HCT116 (cell line): Measurements from ENCODE around the gene LHX2. TPM values are rescaled to one million over a fixed set of nuclear protein-coding genes. Genes with fewer than 3 reads are reported as not detected.

Experiments used
- ATAC-seq: fragments of 200-7000 bp; cut with Tn5 transposase; 2 replicates; pipeline ENCODE4 v1.9.1; 2020; ENCODE audit warnings: mild to moderate bottlenecking, moderate library complexity
- BruUV-seq: library from RNA; stranded (reverse); fragments of 400-500 nt; replicated peaks from 2 replicates; lab custom pipeline; 2021; lab: Mats Ljungman, UMichigan
- CTCF ChIA-PET: fragments of 300-600 bp; sonication (Branson Sonifier 250); formaldehyde crosslinking; loops from one replicate; lab custom pipeline; 2021; ENCODE audit warnings: antibody characterized with exemption; lab: Charles Lee
- POLR2A ChIA-PET: fragments of 300-600, 350-600 bp; sonication (Branson Sonifier 250); formaldehyde crosslinking; loops from one replicate; lab custom pipeline; 2021; ENCODE audit warnings: antibody characterized with exemption; lab: Charles Lee
- RAD21 ChIA-PET, 2 experiments: fragments of 300-600 bp; sonication (Branson Sonifier 250); formaldehyde crosslinking; loops; one replicate each; lab custom pipeline; 2023; ENCODE audit warnings: low total read pairs in 2 of 2; ENCODE audit not compliant: uncharacterized antibody in 2 of 2, unreplicated experiment in 2 of 2, low non-redundant PET in 1 of 2; lab: Charles Lee
- DNase-seq: peaks from one replicate; pipeline ENCODE4 v3.0.0-alpha.2; 2010; ENCODE audit warnings: low read depth, low spot score
- H2AFZ ChIP-seq: fragments of 200-600 bp; shearing (Covaris generic), sonication (generic); 2 replicates; pipeline ENCODE4 v1.6.1; 2017; ENCODE audit warnings: low read depth, mixed run types, mixed read lengths, antibody characterized with exemption, low read length; ENCODE audit not compliant: poor library complexity, severe bottlenecking
- H3K27ac ChIP-seq: 2 replicates; pipeline ENCODE4 v1.5.1; 2012; ENCODE audit warnings: low read depth, low read length
- H3K27me3 ChIP-seq: fragments of 200-600 bp; sonication (generic); 2 replicates; pipeline ENCODE4 v1.6.1; 2016; ENCODE audit warnings: mixed run types, low read length, mixed read lengths; ENCODE audit not compliant: insufficient read depth
- H3K36me3 ChIP-seq, 2 experiments: fragments of 200-500 bp in 1 of 2; fragments of 200-600 bp in 1 of 2; sonication (Bioruptor generic) in 1 of 2; sonication (generic) in 1 of 2; 2 replicates each; pipeline versions ENCODE4 v1.5.1 to v1.6.1; 2014 to 2016; ENCODE audit warnings: low read length in 2 of 2, inconsistent platforms in 1 of 2, mixed read lengths in 1 of 2, mixed run types in 1 of 2; ENCODE audit not compliant: insufficient read depth in 2 of 2, control insufficient read depth in 1 of 2
- H3K4me1 ChIP-seq, 2 experiments: fragments of 200-600 bp in 1 of 2; sonication (generic) in 1 of 2; 2 replicates each; pipeline versions ENCODE4 v1.5.1 to v1.6.1; 2012 to 2017; ENCODE audit warnings: low read length in 2 of 2, inconsistent platforms in 1 of 2, mild to moderate bottlenecking in 1 of 2, mixed read lengths in 1 of 2, mixed run types in 1 of 2, moderate library complexity in 1 of 2; ENCODE audit not compliant: insufficient read depth in 2 of 2, control insufficient read depth in 1 of 2
- H3K4me2 ChIP-seq: fragments of 200-600 bp; sonication (generic); 2 replicates; pipeline ENCODE4 v1.6.1; 2017; ENCODE audit warnings: mixed run types, low read length, mixed read lengths
- H3K4me3 ChIP-seq, 2 experiments: fragments of 200-600 bp in 1 of 2; sonication (generic) in 1 of 2; replicated peaks in 1 of 2; 2 replicates each; pipeline ENCODE4 v1.5.1; 2011 to 2016; ENCODE audit warnings: low read length in 2 of 2, control low read depth in 1 of 2, low read depth in 1 of 2, mild to moderate bottlenecking in 1 of 2, mixed read lengths in 1 of 2, mixed run types in 1 of 2
- H3K79me2 ChIP-seq: fragments of 200-600 bp; sonication (generic); 2 replicates; pipeline ENCODE4 v1.6.1; 2017; ENCODE audit warnings: mild to moderate bottlenecking, mixed run types, low read length, moderate library complexity, mixed read lengths; ENCODE audit not compliant: insufficient read depth
- H3K9ac ChIP-seq: fragments of 200-600 bp; sonication (generic); 2 replicates; pipeline ENCODE4 v1.6.1; 2016; ENCODE audit warnings: low read length, mixed read lengths
- H3K9me2 ChIP-seq: fragments of 200-600 bp; sonication (generic), shearing (Covaris generic); 2 replicates; pipeline ENCODE4 v1.6.1; 2017; ENCODE audit warnings: mixed run types, mild to moderate bottlenecking, moderate library complexity; ENCODE audit not compliant: insufficient read depth
- H3K9me3 ChIP-seq, 2 experiments: fragments of 200-500 bp in 1 of 2; fragments of 200-600 bp in 1 of 2; sonication (Bioruptor generic) in 1 of 2; sonication (generic) in 1 of 2; 2 replicates each; pipeline ENCODE4 v1.6.1; 2014 to 2017; ENCODE audit warnings: low read length in 2 of 2, mixed read lengths in 2 of 2, inconsistent platforms in 1 of 2, low read depth in 1 of 2, mild to moderate bottlenecking in 1 of 2, mixed run types in 1 of 2, moderate library complexity in 1 of 2; ENCODE audit not compliant: control insufficient read depth in 1 of 2, insufficient read depth in 1 of 2
- H4K20me1 ChIP-seq: fragments of 200-600 bp; sonication (generic), shearing (Covaris generic); 2 replicates; pipeline ENCODE4 v1.6.1; 2017; ENCODE audit warnings: mixed run types, mild to moderate bottlenecking, moderate library complexity; ENCODE audit not compliant: insufficient read depth
- ELF1 ChIP-seq: IDR thresholded peaks from 2 replicates; pipeline ENCODE4 v1.6.1; 2012; ENCODE audit warnings: low read depth, borderline replicate concordance
- EZH2 ChIP-seq: fragments of 200-600 bp; sonication (generic); IDR thresholded peaks from 2 replicates; pipeline ENCODE4 v1.6.1; 2017; ENCODE audit warnings: antibody characterized with exemption, mixed run types
- EZH2phosphoT487 ChIP-seq: fragments of 200-600 bp; IDR thresholded peaks from 2 replicates; pipeline ENCODE4 v1.6.1; 2018; ENCODE audit warnings: antibody characterized with exemption, borderline replicate concordance
- JUND ChIP-seq: IDR thresholded peaks from 2 replicates; pipeline ENCODE4 v1.6.1; 2012
- POLR2AphosphoS5 ChIP-seq: IDR thresholded peaks from 2 replicates; pipeline ENCODE4 v1.6.1; 2011; ENCODE audit warnings: mild to moderate bottlenecking, low read depth, low read length, moderate library complexity
- RAD21 ChIP-seq: IDR thresholded peaks from 2 replicates; pipeline ENCODE4 v1.6.1; 2012; ENCODE audit warnings: low read depth, mild to moderate bottlenecking
- SRF ChIP-seq: IDR thresholded peaks from 2 replicates; pipeline ENCODE4 v1.6.1; 2012; ENCODE audit warnings: low read depth
- TCF7L2 ChIP-seq: IDR thresholded peaks from 2 replicates; pipeline ENCODE4 v1.7.0; 2011; ENCODE audit warnings: borderline replicate concordance, inconsistent platforms; ENCODE audit not compliant: insufficient read depth, insufficient read length; ENCODE audit errors: extremely low read depth
- YY1 ChIP-seq: IDR thresholded peaks from 2 replicates; pipeline ENCODE4 v1.6.1; 2011; ENCODE audit warnings: low read length, low read depth, moderate library complexity, mild to moderate bottlenecking; ENCODE audit not compliant: insufficient replicate concordance; ENCODE audit errors: extremely low read depth
- ZFX ChIP-seq: fragments of 450-650 bp; IDR thresholded peaks from 2 replicates; pipeline ENCODE4 v1.6.1; 2017
- intact Hi-C: fragments of 100-400 bp; cut with micrococcal nuclease; formaldehyde crosslinking; loops from 2 replicates; pipeline ENCODE4 v1.10.0; 2022
- total RNA-seq: library from RNA; stranded (reverse); gene quantifications from one replicate; pipeline ENCODE4 v1.2.1, GENCODE V29; 2021; ENCODE audit not compliant: unreplicated experiment
- TF ChIP-seq, protein P1 (sequence below): IDR thresholded peaks from 2 replicates; pipeline ENCODE4 v1.6.1; 2011; ENCODE audit warnings: mild to moderate bottlenecking, low read length, moderate library complexity; ENCODE audit not compliant: insufficient replicate concordance; ENCODE audit errors: extremely low read depth

LHX2 gene
- total RNA-seq, 1 experiment from 2014 or later = 10.2 TPM

DNA sequence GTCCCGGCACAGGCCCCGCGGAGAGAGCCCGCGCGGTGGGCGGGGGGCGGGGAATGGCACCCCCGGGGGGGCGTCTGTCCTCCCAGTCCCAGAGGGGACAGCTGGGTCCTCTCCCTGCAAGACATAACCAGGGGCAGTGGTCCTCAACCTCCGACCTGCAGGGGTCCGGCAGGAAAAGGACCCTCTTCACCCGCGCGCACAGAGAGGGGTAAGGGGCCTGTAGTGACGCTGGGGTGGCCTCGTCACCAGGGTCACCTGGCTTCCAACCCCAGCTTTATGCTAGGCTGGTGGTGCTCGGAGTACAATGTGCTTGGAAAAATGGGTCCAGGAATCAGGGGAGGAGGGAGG, 34.2 kb downstream of the LHX2 start:
- Histone ChIP-seq H3K9me3 (no peaks in the 10 kb centered on the region), H3K4me2 (no peak overlapping the region), H3K9ac (no peak overlapping the region), H3K79me2 (no peaks in the 10 kb centered on the region), H3K4me3 (no peak overlapping the region), H3K9me2 (no peaks in the 10 kb centered on the region), H3K27ac (no peak overlapping the region), H3K36me3 (no peaks in the 10 kb centered on the region), H3K4me1 (peaks cover 3 to 6% of the 10 kb centered on the region in 2 experiments; a peak in 2 of 4 replicates), H3K27me3 (no peaks in the 10 kb centered on the region), H2AFZ (no peak overlapping the region), H4K20me1 (no peaks in the 10 kb centered on the region)
- POLR2A ChIA-PET = no interaction called here
- RAD21 ChIA-PET = no interaction called here
- BruUV-seq = no TSS peak
- intact Hi-C loops = no loop called here
- no peak for DNase-seq
- CTCF ChIA-PET = no interaction called here
- no peak for ATAC-seq
- no peak for TF ChIP-seq ELF1
- no peak for TF ChIP-seq ZFX
- no peak for TF ChIP-seq POLR2AphosphoS5
- no peak for TF ChIP-seq RAD21
- no peak for TF ChIP-seq YY1

DNA sequence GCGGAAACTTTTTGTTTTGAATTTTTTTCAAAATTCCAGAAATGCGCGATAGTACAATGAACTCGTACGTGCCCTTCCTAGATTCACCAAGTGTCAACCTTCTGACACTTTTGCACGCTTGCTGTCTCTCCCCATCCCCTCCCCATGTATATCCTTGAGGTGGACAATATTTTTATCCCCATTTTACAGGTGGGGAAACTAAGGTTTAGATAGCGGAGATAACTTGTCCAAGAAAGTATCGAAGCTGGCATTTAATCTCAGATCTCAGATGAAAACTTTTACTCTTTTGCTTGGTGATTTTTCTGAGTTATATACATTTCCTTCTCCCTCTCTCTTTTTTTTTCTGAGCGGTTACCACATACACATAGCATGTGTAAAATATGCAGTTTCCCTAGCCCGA, 34.6 kb downstream of the LHX2 start:
- Histone ChIP-seq H4K20me1 (no peaks in the 10 kb centered on the region), H3K36me3 (no peaks in the 10 kb centered on the region), H3K79me2 (no peaks in the 10 kb centered on the region), H3K9ac (no peak overlapping the region), H3K27ac (no peak overlapping the region), H3K9me3 (no peaks in the 10 kb centered on the region), H3K4me3 (no peak overlapping the region), H3K27me3 (no peaks in the 10 kb centered on the region), H3K4me2 (no peak overlapping the region), H3K4me1 (peaks cover 2% of the 10 kb centered on the region in 2 experiments; a peak in 2 of 4 replicates), H2AFZ (no peak overlapping the region), H3K9me2 (no peaks in the 10 kb centered on the region)
- POLR2A ChIA-PET = no interaction called here
- BruUV-seq = no TSS peak
- no peak for ATAC-seq
- RAD21 ChIA-PET = no interaction called here
- no peak for DNase-seq
- CTCF ChIA-PET = no interaction called here
- TF ChIP-seq SRF = no peak
- TF ChIP-seq, protein P1, sequence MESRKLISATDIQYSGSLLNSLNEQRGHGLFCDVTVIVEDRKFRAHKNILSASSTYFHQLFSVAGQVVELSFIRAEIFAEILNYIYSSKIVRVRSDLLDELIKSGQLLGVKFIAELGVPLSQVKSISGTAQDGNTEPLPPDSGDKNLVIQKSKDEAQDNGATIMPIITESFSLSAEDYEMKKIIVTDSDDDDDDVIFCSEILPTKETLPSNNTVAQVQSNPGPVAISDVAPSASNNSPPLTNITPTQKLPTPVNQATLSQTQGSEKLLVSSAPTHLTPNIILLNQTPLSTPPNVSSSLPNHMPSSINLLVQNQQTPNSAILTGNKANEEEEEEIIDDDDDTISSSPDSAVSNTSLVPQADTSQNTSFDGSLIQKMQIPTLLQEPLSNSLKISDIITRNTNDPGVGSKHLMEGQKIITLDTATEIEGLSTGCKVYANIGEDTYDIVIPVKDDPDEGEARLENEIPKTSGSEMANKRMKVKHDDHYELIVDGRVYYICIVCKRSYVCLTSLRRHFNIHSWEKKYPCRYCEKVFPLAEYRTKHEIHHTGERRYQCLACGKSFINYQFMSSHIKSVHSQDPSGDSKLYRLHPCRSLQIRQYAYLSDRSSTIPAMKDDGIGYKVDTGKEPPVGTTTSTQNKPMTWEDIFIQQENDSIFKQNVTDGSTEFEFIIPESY = no peak
- no peak for TF ChIP-seq EZH2
- no peak for TF ChIP-seq JUND
- no peak for TF ChIP-seq TCF7L2
- TF ChIP-seq EZH2phosphoT487 = no peak
- intact Hi-C loops = no loop called here
